ENCODE results near the gene MESP2.

Gene MESP2

GRCh38 chr15:89799011-89799911 lies 23.1 kb downstream of the MESP2 start:
- FAIRE-seq (no peak), DNase-seq (ENCODE audit: insufficient read length, low spot score) (no peak)

- DNase-seq (ENCODE audit: insufficient read length, low spot score) (no peak), FAIRE-seq (no peak)
Observed at GRCh38 chr15:89799918-89800498, 23.9 kb downstream of the MESP2 start.

DNA sequence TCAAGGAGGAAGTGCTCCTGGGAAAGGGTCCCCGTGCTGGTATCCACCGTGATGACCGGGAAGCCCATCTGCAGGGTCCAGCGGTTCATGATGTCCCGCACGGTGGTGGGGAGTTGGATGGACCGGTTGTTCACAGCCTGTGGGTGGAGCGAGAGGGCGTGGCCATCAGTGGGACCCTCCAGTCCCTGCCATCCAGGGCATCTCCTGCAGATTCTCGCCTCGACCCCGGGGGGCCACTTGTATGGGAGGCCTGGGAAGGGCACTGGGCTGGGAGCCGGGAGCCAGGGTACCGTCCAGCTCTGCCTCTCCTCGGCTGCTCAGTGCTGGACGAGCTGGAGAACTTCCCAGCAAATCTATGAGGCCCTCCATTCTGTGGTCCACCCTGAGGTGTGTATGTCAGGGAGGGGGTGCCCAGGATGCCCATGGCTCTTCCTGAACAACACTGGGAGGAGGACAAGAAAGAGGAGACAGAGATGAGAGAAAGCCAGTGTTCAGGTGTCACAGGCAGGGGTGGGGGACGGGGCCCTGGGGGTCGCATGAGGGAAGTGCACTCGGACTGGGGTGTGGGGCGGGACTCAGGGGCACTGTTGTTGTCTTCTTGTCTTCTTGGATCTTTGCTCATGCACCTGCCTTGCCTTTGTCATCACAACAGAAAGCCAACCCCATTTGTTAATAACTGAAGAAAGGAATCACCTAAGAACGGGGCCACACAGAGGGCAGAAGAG lies 25.5 kb downstream of the MESP2 start:
- no peak for FAIRE-seq
- no peak for DNase-seq (ENCODE audit: insufficient read length, low spot score)

GRCh38 chr15:89802231-89802928 lies 26.2 kb downstream of the MESP2 start:
- FAIRE-seq: no peak
- DNase-seq (ENCODE audit: insufficient read length, low spot score): no peak

GRCh38 chr15:89802986-89803824 lies 27.1 kb downstream of the MESP2 start:
- DNase-seq (ENCODE audit: insufficient read length, low spot score) (no peak), FAIRE-seq (no peak)

DNA sequence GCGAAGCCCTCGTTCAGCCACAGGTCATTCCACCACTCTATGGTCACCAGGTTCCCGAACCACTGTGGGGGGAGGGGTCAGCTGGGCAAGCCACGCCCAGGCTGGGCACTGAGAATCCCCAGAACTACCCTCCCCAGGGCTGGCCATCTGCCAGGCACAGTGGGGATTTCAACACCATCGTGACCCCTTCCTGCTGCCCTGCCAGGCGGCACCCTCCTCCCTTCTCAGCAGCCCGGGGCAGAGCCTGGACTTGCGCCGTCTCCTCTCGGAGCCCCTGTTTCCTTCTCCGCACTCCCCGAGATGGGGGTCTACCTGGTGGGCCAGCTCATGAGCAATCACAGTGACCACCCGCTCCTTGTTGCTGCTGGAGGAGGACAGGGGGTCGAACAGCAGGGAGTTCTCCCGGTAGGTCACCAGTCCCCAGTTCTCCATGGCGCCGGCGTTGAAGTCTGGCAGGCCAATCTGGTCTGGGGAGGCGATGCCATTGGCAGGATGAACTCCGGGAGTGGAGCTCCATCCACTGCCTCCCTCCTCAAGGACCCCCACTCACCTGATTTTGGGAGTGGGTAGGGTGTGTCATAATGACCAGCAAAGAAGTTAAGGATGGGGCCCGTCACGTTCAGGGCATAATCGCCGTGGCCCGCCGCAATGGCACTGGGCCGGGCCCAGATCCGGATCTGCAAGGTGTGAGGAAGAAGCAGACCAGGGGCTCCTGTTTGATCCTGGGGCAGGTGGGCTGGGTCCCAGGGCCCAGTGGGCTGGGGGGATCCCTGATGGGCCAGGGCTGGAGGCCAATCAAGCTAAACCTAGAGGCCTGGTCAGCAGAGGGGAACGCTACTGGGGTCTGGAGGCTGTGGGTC lies 28.0 kb downstream of the MESP2 start:
- no peak for DNase-seq (ENCODE audit: insufficient read length, low spot score)
- FAIRE-seq: no peak

DNA sequence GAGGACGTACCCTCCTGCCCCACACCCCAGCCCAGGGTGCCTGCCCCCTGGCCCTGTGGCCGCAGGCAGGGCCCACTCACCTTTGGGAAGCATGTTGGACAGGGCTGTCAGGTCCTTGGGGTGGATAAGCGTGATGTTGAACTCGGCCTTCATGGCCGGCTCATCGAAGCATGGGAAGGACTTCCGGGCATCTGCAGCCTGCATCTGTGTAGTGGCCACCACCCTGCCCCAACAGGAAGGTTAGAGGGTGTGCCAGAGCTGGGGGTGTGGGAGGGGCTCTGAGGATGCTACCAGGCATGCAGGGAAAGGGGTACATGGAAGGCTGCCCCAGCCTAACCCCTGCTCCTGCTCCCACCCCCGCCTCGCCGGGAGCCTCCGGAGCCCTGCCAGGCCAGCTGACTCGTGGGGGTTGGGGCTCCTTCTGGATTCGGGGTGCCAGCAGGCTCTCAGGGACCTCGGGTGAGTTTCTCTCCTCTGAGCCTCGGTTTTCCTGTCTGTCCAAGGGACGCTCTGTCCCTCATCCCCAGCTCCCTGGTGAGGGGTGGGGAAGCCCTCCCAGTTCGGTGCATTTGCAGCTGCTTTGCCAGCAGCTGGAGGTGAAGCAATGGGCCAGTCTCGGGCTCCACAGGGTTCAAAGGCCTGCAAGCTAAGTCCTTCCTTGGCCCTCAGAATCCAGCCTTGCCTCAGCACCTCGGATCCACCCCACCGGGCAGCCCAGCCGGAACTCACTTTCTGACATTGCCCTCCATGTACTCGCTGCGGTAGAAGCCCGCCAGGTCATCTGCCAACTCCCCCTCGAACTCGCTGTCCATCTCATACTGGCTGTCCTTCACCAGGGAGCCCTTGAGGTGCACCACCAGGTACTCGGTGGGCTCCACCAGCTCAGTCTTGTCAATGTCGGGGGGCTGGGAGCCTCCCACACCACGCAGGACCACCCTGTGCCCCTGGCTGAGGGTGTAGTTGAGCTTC lies 29.4 kb downstream of the MESP2 start:
- no peak for DNase-seq (ENCODE audit: insufficient read length, low spot score)
- FAIRE-seq: no peak

DNA sequence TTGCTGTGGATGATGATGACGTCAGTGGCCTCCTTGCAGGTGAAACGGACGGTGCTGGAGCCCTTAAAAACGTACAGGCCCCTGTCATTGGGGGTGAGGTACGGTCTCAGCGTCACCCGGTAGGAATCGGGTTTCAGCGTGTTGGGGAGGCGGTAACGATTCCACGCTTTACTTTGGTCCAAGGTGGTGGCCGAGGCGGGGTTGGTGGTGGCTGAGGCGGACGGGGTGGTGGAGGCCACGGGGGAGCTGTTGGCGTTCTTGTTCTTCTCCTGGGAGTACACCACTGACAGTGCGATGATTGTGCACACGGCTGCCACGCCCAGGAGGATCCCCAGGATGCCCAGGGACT lies 30.1 kb downstream of the MESP2 start:
- FAIRE-seq (no peak), DNase-seq (ENCODE audit: insufficient read length, low spot score) (no peak)

GRCh38 chr15:89806559-89807550 lies 30.7 kb downstream of the MESP2 start:
- FAIRE-seq (no peak), DNase-seq (ENCODE audit: insufficient read length, low spot score) (no peak)

- FAIRE-seq (no peak), DNase-seq (ENCODE audit: insufficient read length, low spot score) (no peak)
Observed at GRCh38 chr15:89807689-89808088, 31.6 kb downstream of the MESP2 start.

DNA sequence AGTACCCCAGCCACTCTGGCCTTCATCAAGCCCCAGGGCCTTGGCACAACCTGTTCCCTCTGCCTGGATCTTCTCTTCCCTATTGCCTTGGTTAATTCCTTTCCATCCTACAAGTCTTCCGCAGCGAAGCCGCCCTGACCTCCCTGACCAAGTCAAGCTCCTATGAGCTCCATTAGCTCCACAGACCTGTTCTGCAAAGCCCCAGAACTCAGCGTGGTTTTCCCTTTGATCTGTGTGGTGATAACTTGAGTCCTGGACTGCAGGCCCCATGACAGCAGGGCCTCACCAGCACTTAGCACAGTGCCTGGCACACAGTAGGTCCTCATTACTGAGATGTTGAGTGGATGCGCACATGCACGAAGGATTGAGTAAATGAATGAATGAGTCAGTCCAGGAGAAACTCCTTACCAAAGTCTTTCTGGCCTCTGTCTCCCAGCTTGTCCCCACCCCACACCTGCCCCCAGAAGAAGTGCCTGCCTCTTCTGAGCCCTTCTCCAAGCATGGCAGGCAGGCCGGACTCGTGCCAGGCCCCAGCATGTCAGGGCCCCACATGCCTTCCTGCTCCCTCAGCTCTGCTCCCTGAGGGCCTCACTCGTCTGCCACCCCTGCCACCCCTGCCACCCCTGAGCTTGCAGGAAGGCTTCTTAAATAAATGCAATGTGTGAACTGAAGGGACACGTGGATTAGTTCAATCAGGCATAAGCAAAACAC lies 32.2 kb downstream of the MESP2 start:
- no peak for DNase-seq (ENCODE audit: insufficient read length, low spot score)
- FAIRE-seq: no peak

- DNase-seq (ENCODE audit: insufficient read length, low spot score) (no peak), FAIRE-seq (no peak)
Observed at GRCh38 chr15:89809093-89809786, 33.1 kb downstream of the MESP2 start.

DNA sequence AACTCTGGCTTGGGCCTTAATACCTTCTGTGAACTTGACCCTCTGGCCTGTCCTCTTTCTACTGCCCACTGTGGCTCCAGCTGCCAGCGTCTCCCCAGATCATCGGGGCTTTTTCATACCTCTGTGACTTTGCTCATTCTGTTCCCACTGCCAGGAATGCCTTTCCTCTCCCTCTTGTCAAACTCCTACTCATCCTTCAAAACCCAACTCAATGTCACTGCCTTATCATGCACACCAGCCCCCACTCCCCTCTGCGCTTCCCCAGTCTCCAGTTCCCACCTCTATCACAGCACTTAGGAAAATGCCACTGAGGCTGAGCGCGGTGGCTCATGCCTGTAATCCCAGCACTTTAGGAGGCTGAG lies 33.6 kb downstream of the MESP2 start:
- DNase-seq (ENCODE audit: insufficient read length, low spot score) (no peak), FAIRE-seq (no peak)

- FAIRE-seq: no peak
- no peak for DNase-seq (ENCODE audit: insufficient read length, low spot score)
Observed at GRCh38 chr15:89810837-89811236, 34.7 kb downstream of the MESP2 start.

GRCh38 chr15:89812011-89812846 lies 36.1 kb downstream of the MESP2 start:
- no peak for DNase-seq (ENCODE audit: insufficient read length, low spot score)
- FAIRE-seq: no peak

Data from GM19239 (cell line).